Measurements from ENCODE around the gene CLCN2.
A peak's percentile ranks its signal among the peaks of the same experiment; 100 is the strongest.

The CLCN2 gene

DNA sequence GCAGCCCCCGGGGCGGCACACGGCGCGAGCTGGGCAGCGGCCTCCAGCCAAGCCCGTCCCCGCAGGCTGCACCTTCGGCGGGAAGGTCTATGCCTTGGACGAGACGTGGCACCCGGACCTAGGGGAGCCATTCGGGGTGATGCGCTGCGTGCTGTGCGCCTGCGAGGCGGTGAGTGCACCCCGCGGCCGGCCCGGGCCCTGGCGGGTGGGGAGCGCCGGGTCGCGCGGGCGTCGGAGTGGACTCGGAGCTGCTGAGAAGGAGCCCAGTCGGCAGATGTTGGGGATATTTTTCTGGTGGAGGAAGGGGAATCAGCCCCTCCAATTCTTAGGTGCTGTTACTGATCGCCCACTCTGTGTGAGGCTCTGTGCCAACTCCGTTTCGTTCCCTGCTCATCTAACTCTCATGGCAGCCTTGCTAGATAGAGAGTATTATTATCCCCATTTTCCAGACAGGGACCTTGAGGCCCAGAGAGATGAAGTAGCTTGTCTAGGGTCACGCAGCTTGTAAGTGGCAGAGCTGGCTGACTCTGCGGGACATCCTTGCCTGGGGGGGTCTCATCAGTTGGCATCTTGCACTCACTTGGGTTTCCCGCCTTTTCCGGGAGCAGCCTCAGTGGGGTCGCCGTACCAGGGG lies 19.3 kb upstream of the CLCN2 start:
- DNase-seq: no peak

DNA sequence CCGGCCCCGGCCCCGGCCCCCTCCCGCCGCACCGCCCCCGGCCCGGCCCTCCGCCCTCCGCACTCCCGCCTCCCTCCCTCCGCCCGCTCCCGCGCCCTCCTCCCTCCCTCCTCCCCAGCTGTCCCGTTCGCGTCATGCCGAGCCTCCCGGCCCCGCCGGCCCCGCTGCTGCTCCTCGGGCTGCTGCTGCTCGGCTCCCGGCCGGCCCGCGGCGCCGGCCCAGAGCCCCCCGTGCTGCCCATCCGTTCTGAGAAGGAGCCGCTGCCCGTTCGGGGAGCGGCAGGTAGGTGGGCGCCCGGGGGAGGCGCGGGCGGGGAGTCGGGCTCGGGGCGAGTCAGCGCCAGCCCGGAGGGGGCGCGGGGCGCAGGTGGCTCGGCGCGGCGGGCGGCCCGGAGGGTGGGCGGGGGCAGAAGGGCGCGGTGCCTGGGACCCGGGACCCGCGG lies 18.8 kb upstream of the CLCN2 start:
- no peak for DNase-seq

GRCh38 chr3:184379358-184380184 lies 18.2 kb upstream of the CLCN2 start, which contains the start of gene CHRD:
Gene CHRD, plus strand, starts transcription at chr3:184380054. Its CDS starts 265 bp downstream, at chr3:184380319.
- no peak for DNase-seq

DNA sequence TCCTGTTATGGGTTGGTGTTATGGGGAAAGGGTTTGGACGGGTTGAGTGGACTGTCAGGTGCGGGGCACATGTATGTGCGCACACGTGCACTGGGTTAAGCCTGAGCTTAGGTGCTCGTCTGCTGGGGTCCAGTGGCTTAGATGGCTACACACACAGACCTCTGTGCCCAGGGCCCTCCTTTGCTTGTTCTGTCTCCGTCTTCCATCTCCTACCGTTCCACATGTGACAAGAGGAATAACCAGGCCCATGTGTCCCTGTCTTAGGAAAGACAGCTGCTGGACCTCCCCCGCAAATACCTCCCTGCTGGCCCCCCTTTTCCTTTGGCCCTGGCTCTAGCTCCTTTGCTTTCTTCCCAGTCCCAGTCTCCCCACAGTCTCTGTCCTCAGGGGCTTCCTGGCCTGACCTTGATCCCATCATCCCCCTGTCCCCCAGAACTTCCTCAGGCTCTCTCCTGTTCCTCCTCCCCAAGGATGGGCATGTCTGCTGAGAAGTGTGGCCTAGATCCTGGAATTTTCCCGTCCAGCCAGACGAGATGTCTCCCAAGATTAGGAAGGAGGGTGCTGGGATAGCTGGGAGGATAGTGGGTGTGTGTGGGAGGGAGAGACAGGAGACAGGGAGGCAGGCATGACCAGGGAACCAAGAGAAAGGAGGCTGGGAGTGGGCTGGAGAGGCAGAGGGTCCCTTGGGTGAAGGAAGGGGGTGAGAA lies 17.4 kb upstream of the CLCN2 start:
- DNase-seq: no peak

GRCh38 chr3:184377882-184378445 lies 16.6 kb upstream of the CLCN2 start, which contains the start of gene THPO:
Gene THPO, minus strand, starts transcription at chr3:184378207. Its CDS starts 1,948 bp downstream, at chr3:184376259.
- no peak for DNase-seq

DNA sequence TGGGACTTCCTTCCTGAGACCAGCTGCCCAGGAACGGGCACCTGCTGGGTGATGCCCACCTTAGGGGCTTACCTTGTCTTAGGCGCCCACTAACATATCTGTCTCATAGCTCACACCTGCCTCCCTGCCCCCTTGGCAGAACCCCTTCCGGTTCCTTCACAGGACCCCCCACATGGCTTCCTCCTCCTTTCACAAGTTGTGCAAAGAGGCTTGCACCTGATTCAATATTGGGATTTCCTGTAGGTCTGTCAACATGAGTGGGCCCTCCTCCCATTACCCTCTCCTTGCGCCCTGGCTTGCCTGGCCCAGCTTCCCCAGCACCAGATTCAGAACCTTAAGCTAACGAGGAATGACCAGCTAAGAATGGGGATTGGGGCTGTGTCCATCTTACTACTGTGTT lies 16.0 kb upstream of the CLCN2 start:
- DNase-seq: no peak

- DNase-seq: no peak
These were observed 14.5 kb upstream of the CLCN2 start for GRCh38 chr3:184375747-184376461.

- no peak for DNase-seq
These were observed 12.0 kb upstream of the CLCN2 start for GRCh38 chr3:184373422-184373821.

DNA sequence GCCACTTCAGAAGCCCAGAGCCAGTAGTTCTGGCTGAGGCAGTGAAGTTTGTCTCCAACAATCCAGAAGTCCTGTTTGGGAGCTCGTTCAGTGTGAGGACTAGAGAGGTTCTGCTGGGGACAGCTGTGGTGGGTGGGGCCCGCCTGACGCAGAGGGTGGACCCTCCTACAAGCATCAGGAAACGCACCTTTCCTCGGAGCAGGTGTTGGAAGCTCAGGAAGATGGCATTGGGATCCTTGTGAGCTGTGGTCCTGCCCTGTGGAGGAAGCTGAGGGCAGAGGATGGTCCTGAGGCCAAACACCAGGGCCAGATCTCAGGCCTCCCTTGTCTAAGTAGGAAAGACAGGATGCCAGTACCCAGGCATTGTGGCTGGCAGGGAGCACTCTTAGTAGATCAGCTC lies 11.5 kb upstream of the CLCN2 start:
- no peak for DNase-seq

DNA sequence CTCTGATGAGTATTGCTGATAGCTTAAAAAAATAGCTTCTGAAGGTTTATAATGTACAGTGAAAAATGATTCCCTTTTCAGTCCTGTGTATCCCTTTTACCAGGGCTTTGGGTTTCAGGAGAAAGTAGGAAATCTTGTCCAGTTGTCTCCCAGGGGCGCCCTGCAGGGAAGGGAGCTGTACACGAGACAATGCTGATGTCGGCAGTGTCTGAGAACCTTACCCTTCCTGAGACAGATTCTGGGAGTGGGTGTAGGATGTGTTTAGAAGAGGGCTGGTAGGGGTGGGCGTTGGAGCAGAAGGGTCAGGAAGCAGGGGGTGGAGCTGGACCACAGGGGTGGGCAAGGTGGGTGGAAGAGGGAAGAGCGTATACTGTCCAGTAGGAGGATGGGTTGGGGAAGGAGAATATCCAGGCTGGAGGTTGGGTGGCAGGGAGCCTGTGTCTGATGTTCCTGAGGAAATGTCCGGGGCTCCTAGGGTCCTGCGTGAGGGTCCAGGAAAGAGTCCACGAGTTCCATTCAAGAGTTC lies 11.0 kb upstream of the CLCN2 start:
- DNase-seq: no peak

- DNase-seq: peak; percentile 58
These were observed 10.2 kb upstream of the CLCN2 start for GRCh38 chr3:184371570-184372018.

- DNase-seq: no peak
These were observed 7.3 kb upstream of the CLCN2 start for GRCh38 chr3:184368586-184369183.

- no peak for DNase-seq
These were observed 6.7 kb upstream of the CLCN2 start for GRCh38 chr3:184368116-184368515.

- no peak for DNase-seq
These were observed 5.3 kb upstream of the CLCN2 start for GRCh38 chr3:184366619-184367289.

DNA sequence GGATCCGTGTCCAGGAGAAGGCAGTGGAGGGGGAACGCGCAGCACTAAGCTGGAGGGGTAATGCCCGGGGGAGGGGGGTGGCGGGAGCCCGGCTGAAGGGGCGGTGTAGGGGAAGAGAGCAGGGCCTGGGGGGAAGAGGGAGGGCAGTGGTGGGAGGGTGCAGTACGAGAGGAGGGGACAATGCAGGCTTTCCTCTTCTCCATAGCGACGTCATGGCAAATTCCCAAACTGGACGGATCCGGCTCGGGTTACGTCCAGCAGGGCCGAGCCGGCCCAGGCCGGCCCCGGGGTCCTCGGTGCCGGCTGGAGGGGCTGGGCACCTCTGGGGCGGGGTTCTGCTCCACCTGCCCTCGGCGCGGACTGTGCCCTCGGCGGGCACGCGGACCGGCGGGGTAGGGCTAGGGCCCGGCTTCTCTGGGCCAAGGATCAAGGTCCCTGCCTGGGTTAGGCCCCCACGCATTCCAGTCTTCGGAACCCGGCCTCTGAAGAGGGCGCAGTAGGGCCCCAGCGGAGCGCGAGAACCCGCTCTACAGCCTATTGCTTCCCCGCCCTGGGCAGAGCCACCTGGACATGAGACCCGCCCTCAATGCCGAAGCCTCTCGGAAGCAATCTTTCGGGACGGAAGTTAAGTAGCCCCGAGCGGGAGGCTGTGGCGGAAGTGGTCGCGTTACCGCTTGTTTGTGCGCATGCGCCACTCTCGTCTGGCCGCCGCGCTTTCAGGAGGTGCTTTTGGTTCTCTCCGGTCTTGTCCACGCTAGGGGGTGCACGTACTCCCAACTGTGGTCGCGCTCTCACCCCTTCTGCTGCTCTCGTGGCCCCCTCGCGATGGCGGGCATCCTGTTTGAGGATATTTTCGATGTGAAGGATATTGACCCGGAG lies 1.5 kb upstream of the CLCN2 start:
- DNase-seq: peak; percentile 86

- peak; percentile 64 for DNase-seq
These were observed 695 bp upstream of the CLCN2 start for GRCh38 chr3:184361932-184362667.

DNA sequence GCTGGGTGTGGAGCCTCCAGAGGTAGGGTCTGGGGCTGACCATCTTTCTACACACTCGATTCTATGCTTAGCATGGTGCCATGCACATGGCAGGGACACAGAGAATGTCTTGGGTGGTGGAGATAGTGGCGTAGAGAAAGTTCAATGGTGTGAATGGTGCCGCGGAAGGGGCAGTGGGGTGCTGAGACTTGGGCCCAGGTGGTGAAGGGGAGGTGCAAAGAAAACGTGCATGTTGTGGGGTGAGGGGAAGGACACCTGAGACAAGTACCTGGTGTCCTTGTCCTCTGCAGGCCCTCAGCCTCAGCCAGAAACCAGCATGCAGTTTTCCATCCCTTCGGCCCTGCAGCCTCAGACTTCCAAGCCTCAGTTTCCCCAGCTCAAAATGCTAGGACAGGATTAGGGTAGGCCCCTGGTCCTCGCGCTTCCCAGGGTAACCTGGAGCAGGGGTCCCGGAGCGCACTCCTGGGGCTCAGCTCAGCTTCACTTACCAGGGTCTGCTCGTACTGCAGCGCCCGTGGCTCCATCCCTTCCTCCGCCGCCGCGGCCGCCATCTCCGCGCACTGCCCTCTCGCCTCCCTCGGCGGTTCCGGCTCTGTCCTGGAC lies 375 bp downstream of the CLCN2 start:
- no peak for DNase-seq

GRCh38 chr3:184360070-184360928 lies 1.1 kb downstream of the CLCN2 start:
- DNase-seq: no peak
